Thoracic aorta endothelial cell (primary cell): Measurements from ENCODE around the gene TMPRSS11E. TPM values are rescaled to one million over a fixed set of nuclear protein-coding genes. Genes with fewer than 3 reads are reported as not detected.

Experiments
- total RNA-seq: library from RNA; depleted of rRNA; stranded (reverse); fragments of >200 nt; gene quantifications from 2 replicates; pipeline ENCODE4 v1.2.3, GENCODE V29; 2012

Gene TMPRSS11E
- total RNA-seq: not detected in 2 replicates

GRCh38 chr4:68447201-68447600 is at the start of gene TMPRSS11E:
Gene TMPRSS11E (plus strand): TSS chr4:68447463. CDS start chr4:68447513, 50 bp downstream.

Other genes starting within 250 kb of the TMPRSS11E start
- gene TMPRSS11B, start 201.8 kb upstream of the TMPRSS11E start, total RNA-seq: not detected in 2 replicates
- gene YTHDC1, start 97.4 kb upstream of the TMPRSS11E start, total RNA-seq: 61.6 and 66.8 TPM in 2 replicates
- gene UGT2B17, start 128.9 kb downstream of the TMPRSS11E start, total RNA-seq: not detected in 2 replicates
- not detected in 2 replicates for gene UGT2B15, start 223.2 kb downstream of the TMPRSS11E start, total RNA-seq